Heart left ventricle (tissue), 16 donors: Measurements from ENCODE around the gene LRRC42. TPM values are rescaled to one million over a fixed set of nuclear protein-coding genes. Genes with fewer than 3 reads are reported as not detected.
"Not testable (repeated sequence)": the region's sequence is repeated elsewhere in the genome, so short reads cannot be mapped to it uniquely, and the experiment has no call there.

Source experiments
- ATAC-seq, 4 donors: fragments of 200-7000 bp; cut with Tn5 transposase; one replicate each; pipeline ENCODE4 v1.9.1; 2020 to 2022; ENCODE audit warnings: moderate library complexity in 4 of 4, mild to moderate bottlenecking in 3 of 4, moderate number of reproducible peaks in 1 of 4
- DNase-seq, 5 donors: peaks; one replicate each; pipeline ENCODE4 v3.0.0-alpha.2; 2020
- H3K27ac ChIP-seq, 12 donors: fragments of 200-600 bp; sonication (generic) in 4 of 12; one replicate each; pipeline versions ENCODE4 v1.5.0 to v1.8.0; 2016 to 2022; ENCODE audit warnings: mild to moderate bottlenecking in 2 of 12
- H3K27me3 ChIP-seq, 9 donors: fragments of 200-600 bp; sonication (generic) in 2 of 9; one replicate each; pipeline versions ENCODE4 v1.5.1 to v1.8.0; 2016 to 2022; ENCODE audit warnings: mild to moderate bottlenecking in 3 of 9
- H3K36me3 ChIP-seq, 9 donors: fragments of 200-600 bp; sonication (generic) in 2 of 9; one replicate each; pipeline versions ENCODE4 v1.5.0 to v1.8.0; 2018 to 2022; ENCODE audit warnings: mild to moderate bottlenecking in 2 of 9
- H3K4me1 ChIP-seq, 12 donors: fragments of 200-600 bp; sonication (generic) in 4 of 12; one replicate each; pipeline versions ENCODE4 v1.5.0 to v1.8.0; 2016 to 2022; ENCODE audit warnings: mild to moderate bottlenecking in 3 of 12
- H3K4me3 ChIP-seq, 12 donors: fragments of 200-600 bp; sonication (generic) in 4 of 12; one replicate each; pipeline versions ENCODE4 v1.5.0 to v1.8.0; 2017 to 2022; ENCODE audit warnings: mild to moderate bottlenecking in 9 of 12, moderate library complexity in 4 of 12
- H3K9me3 ChIP-seq, 12 donors: fragments of 200-600 bp; sonication (generic) in 4 of 12; one replicate each; pipeline versions ENCODE4 v1.5.0 to v1.8.0; 2016 to 2022; ENCODE audit warnings: mild to moderate bottlenecking in 1 of 12
- POLR2A ChIP-seq, 2 donors: fragments of 450-650 bp; IDR thresholded peaks; one replicate each; pipeline ENCODE4 v1.6.1; 2017; ENCODE audit warnings: antibody characterized with exemption in 2 of 2, mild to moderate bottlenecking in 2 of 2, moderate library complexity in 2 of 2
- WGBS, 4 donors: extraction: QIAGEN DNeasy Blood & Tissue Kit in 2 of 4; methylation state at CpG; one replicate each; pipeline versions ENCODE4 v1.1.5 to v1.1.7; 2013 to 2018; 5-methylcytosine and 5-hydroxymethylcytosine counted together
- intact Hi-C, 10 donors: fragments of 100-400 bp; cut with DNase I; formaldehyde crosslinking; loops; one replicate each; pipeline versions ENCODE4 v1.11.1 to v1.14.2; 2022
- polyA plus RNA-seq, 2 donors: library from polyadenylated mRNA; stranded (reverse); fragments of 200-250 nt; gene quantifications; one replicate each; pipeline ENCODE4 v1.2.3, GENCODE V29; 2013
- total RNA-seq, 9 donors: library from RNA; depleted of rRNA in 2 of 9; stranded (reverse); fragments of >200 nt in 2 of 9; fragmentation: NEBNext Ultra II Directional in 3 of 9; extraction: Animal tissue kit (Norgen Biotek cat#: 25700) in 3 of 9; gene quantifications; one replicate each; pipeline versions ENCODE4 v1.1.0 to v1.2.4, GENCODE V29; 2016 to 2023
- TF ChIP-seq, protein P1 (sequence below), 12 donors: fragments of 200-600 bp; sonication (generic) in 4 of 12; IDR thresholded peaks; one replicate each; pipeline versions ENCODE4 v1.5.0 to v1.8.0; 2018 to 2022; ENCODE audit warnings: antibody characterized with exemption in 12 of 12, mild to moderate bottlenecking in 5 of 12
- donor health status: ischemic (EF 13 %, LVEDD 7.1; RV severe dilation, severe dysfunction).
- donor health status: healthy with polysubstance abuse.
- donor health status: DM: no; HTN: yes; CAD: no.
- donor health status: DM: no; HTN: no; CAD: no.
- donor health status: ischemic (EF 25% LVEDD 6.9; RV normal size, moderate dysfunction).
- donor health status: ischemic (EF 25% LVEDD 5.7; RV mildly dilated, moderate dysfunction).
- donor health status: healthy.
- donor health status: DM: yes; HTN: yes; CAD: no.
- donor health status: ischemic (EF 35%, LVEDD 5.7; RV mildly dilated, moderate dysfunction).
- donor health status: nonischemic (EF 11% LVEDD 7.7; RV severe dilation, severe dysfunction).
- donor health status: DM: yes; HTN: yes; CAD: no.
- donor health status: PGD.
- donor health status: ischemic (EF 29% LVEDD 5.4; RV normal size, mild dysfunction).
- donor health status: nonischemic (EF 23%, LVEDD 6.1; RV moderate dilation, normal function).

Gene LRRC42
- total and polyA plus RNA-seq, 11 donors, result 3.7 to 18.5 (median 14.3) TPM

DNA sequence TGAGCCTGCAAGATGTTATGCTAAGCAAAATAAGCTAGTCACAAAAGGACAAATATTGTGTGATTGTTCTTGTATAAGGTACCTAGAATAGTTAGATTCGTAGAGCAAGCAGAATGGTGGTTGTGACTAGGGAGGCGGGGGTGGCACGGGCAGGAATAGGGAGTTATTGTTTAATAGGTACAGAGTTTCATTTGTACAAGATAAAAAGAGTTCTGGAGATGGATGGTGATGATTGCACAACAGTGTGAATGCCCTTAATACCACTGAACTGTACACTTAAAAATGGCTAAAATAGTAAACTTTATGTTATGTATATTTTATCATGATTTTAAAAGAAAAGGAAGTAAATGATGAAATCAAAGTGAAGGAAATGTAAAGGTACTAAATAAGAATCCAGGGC is 20.6 kb downstream of the LRRC42 start:
- H3K4me1 ChIP-seq, result peaks cover 0 to 6% (median 0%) of the 10 kb centered on the region in 12 donors
- no peak overlapping the region for H3K27ac ChIP-seq
- intact Hi-C loops, result no loop called here
- H3K4me3 ChIP-seq, result no peak overlapping the region
- no peak for ATAC-seq
- TF ChIP-seq POLR2A (IDR thresholded peaks at IDR 0.05), result no peak
- TF ChIP-seq, protein P1, sequence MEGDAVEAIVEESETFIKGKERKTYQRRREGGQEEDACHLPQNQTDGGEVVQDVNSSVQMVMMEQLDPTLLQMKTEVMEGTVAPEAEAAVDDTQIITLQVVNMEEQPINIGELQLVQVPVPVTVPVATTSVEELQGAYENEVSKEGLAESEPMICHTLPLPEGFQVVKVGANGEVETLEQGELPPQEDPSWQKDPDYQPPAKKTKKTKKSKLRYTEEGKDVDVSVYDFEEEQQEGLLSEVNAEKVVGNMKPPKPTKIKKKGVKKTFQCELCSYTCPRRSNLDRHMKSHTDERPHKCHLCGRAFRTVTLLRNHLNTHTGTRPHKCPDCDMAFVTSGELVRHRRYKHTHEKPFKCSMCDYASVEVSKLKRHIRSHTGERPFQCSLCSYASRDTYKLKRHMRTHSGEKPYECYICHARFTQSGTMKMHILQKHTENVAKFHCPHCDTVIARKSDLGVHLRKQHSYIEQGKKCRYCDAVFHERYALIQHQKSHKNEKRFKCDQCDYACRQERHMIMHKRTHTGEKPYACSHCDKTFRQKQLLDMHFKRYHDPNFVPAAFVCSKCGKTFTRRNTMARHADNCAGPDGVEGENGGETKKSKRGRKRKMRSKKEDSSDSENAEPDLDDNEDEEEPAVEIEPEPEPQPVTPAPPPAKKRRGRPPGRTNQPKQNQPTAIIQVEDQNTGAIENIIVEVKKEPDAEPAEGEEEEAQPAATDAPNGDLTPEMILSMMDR (IDR thresholded peaks at IDR 0.05), result no peak
- WGBS, 4 donors, result 91 to 95% (median 94%) methylated on average over 3 of the region's 3 CpGs
- no peaks in the 10 kb centered on the region for H3K9me3 ChIP-seq
- DNase-seq, result no peak
- no peaks in the 10 kb centered on the region for H3K27me3 ChIP-seq
- peaks cover 0 to 100% (median 95%) of the 10 kb centered on the region in 9 donors for H3K36me3 ChIP-seq

DNA sequence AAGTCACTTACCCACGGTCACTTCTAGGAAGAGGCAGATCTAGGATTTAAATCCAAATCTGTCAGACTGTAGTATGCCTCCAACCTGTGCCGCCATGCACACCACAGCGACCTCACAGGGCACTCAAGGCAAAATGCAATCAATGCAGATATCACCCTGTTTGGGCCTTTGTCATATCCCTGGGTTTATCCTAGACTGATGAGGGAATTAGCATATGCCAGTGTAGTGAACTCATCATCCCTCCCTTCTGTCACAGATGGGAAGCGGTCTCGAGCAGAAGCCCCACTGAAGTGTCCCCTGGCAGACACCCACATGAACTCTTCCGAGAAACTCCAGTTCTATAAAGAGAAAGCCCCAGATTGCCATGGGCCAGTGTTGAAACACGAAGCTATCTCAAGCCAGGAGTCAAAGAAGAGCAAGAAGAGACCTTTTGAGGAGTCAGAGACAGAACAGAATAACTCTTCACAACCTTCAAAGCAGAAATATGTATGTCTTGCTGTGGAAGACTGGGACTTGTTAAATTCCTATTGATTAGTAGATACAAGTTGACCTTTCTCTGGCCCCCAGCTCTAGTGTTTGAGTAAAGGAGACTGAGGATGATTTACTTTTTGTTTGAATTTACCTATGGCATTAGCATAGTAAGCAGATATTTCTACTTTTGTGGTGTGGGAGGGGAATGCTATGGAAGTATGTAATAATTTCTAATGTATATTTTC is 21.4 kb downstream of the LRRC42 start:
- ATAC-seq, result peak in 3 of 4 donors; percentile 50 to 61 (median 50)
- Histone ChIP-seq H3K4me3 (no peak overlapping the region), H3K9me3 (no peaks in the 10 kb centered on the region), H3K27ac (peak overlapping the region in 1 of 12 donors; percentile 20), H3K27me3 (no peaks in the 10 kb centered on the region), H3K36me3 (peaks cover 0 to 100% (median 88%) of the 10 kb centered on the region in 9 donors), H3K4me1 (peaks cover 0 to 6% (median 0%) of the 10 kb centered on the region in 12 donors)
- no peak for DNase-seq
- intact Hi-C loops, result no loop called here
- TF ChIP-seq POLR2A (IDR thresholded peaks at IDR 0.05), result no peak
- TF ChIP-seq, protein P1 (IDR thresholded peaks at IDR 0.05), result peak in 1 of 12 donors; percentile 5
- 74 to 81% (median 79%) methylated on average over 7 of the region's 7 CpGs for WGBS, 4 donors

DNA sequence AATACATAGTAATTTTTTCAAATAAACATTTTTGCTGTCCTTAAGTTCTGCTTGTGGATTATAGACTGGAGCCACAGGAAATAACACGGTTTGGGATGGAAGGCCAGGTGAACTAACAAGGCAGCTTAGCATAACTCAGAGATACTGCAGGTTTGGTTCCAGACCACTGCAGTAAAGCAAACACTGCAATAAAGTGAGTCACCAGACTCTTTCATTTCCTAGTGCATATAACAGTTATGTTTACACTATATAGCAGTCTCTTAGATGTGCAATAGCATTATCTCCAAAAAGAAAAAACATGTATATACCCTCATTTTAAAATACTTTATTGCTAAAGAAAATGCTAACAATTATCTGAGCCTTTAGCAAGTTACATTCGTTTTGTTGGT is 22.0 kb downstream of the LRRC42 start:
- H3K9me3 ChIP-seq, result no peaks in the 10 kb centered on the region
- H3K36me3 ChIP-seq, result peaks cover 0 to 99% (median 83%) of the 10 kb centered on the region in 9 donors
- peak overlapping the region in 1 of 12 donors; percentile 20 for H3K27ac ChIP-seq
- intact Hi-C loops, result no loop called here
- WGBS, 4 donors, result 86 to 95% (median 92%) methylated on average over 2 of the region's 2 CpGs
- ATAC-seq (no peak), DNase-seq (no peak)
- peaks cover 0 to 6% (median 0%) of the 10 kb centered on the region in 12 donors for H3K4me1 ChIP-seq
- H3K4me3 ChIP-seq, result no peak overlapping the region
- H3K27me3 ChIP-seq, result no peaks in the 10 kb centered on the region
- no peak for TF ChIP-seq POLR2A (IDR thresholded peaks at IDR 0.05)
- TF ChIP-seq, protein P1 (IDR thresholded peaks at IDR 0.05), result no peak

DNA sequence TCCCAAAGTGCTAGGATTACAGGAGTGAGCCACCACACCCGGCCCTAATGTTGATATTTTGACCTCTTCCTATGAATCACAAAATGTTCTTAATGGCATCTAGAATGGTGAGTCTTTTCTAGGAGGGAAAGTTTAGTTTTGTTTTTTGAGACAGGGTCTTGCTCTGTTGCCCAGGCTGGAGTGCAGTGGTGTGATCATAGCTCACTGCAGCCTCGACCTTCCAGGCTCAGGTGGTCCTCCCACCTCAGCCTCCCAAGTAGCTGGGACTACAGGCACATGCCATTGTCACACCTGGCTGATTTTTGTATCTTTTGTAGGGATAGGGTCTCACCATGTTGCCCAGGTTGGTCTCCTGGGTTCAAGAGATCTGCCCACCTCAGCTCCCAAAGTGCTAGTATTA is 23.2 kb downstream of the LRRC42 start:
- H3K4me1 ChIP-seq, DNase-seq, ATAC-seq, H3K9me3 ChIP-seq, H3K4me3 ChIP-seq, H3K27me3 ChIP-seq, intact Hi-C loops, H3K27ac ChIP-seq: not testable (repeated sequence)
- H3K36me3 ChIP-seq, result peaks cover 0 to 87% (median 72%) of the 10 kb centered on the region in 9 donors
- WGBS, 4 donors, result 92 to 100% (median 94%) methylated on average over 2 of the region's 2 CpGs
